Activated CD4-positive, alpha-beta T cell treated with anti-CD3 and anti-CD28 coated beads, Interleukin-2, Interleukin-6, amounts not matched to agents 100 ng/mL and 50 ng/mL, durations not matched to agents 16 hours and 8 hours (primary cell): Measurements from ENCODE around the gene MYL3.
"Not testable (repeated sequence)": the region's sequence is repeated elsewhere in the genome, so short reads cannot be mapped to it uniquely, and the experiment has no call there.

Experiments used
- DNase-seq: peaks from one replicate; pipeline ENCODE4 v3.0.0-alpha.2; 2020

MYL3 gene

DNA sequence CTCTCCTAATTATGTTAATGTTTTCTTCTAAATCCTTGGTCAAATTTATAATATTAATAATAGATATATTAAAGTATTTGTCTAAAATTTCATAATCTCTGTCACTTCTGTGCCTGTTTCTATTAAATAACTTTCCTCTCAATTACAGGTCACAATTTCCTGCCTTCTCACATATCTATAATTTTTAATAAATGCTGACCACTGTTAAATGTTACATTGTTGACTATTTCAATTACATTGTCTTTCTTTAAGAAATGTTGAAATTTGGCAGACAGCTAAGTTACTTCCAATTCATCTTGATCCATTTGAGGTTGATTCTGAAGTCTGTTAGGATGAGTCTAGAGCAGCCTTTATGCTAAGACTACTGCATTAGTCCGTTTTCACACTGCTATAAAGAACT lies 41.7 kb downstream of the MYL3 start:
- DNase-seq = no peak

GRCh38 chr3:46820852-46821251 lies 42.4 kb downstream of the MYL3 start:
- no peak for DNase-seq

GRCh38 chr3:46812237-46812791 lies 50.9 kb downstream of the MYL3 start:
- peak; percentile 73 for DNase-seq

GRCh38 chr3:46811615-46812236 lies 51.5 kb downstream of the MYL3 start:
- no peak for DNase-seq

- not testable (repeated sequence) for DNase-seq
Observed at GRCh38 chr3:46808766-46809165, 54.5 kb downstream of the MYL3 start.
